ENCODE data around the gene ERBB4.
A peak's percentile ranks its signal among the peaks of the same experiment; 100 is the strongest.

Gene ERBB4

DNA sequence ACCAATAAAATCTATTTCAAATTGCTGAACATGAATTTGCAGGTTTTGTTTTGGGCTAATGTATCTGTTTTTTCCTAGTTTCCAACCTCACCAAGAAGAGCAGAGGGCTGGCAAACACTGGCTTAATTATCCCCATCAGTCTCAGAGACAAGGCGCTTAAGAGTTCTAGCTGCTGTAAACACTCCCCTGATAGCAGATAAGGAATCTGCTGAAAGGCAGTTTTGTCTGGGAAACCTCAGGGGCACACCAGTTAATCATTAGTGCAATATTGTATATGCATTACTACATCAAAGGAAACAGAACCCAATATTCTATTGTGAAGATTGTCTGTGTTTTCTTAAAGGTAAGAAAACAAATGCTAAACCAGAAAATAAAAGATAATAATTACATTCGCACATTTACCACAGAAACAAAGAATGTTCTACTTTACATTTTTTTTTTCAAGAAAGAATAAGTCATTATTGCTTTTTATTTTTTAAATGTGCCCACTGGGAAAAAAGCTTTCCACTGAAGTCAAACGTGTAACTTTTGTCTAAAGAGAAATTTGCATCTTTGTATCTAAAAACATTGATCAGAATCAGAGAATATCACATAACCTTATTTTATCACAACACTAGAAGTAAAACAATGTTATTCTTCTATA lies 179.1 kb downstream of the ERBB4 start:
- no peak for DNase-seq

GRCh38 chr2:212357606-212358005 lies 181.0 kb downstream of the ERBB4 start:
- no peak for DNase-seq

DNA sequence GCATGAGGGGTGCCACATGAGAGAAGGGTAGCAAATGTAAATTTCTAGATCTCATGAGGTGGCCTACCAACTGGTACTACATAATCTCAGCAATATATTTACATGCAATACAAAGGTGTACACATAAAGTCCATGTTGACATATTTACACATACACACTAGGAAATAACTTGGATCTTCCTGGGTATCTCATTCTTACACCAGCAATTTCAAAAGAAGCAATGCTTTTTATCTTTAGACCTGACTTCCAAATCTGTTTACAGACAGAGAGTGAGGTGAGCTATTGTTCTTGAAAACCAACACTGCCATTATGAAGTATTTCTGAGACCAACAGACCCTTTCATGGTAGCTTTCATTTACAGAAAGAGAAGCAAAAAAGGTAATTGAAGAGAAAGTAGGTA lies 184.2 kb downstream of the ERBB4 start:
- no peak for DNase-seq

DNA sequence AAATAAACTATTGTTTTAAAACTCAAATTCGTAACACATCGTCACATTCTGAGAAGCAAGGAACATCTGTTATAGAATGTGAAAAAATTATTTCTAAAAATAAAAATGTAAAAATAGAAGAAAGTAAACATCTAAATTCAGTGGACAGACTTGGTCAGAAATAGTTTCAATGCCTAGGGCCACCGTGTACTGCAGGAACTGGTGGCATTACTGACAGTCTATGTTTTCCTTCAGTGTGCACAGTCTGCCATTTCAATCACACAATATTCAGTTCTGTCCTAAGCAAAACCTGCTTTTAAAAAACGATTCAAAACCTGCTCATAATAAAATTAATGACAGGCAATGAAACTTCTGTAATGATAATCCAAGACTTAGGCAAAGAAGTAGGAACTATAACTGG lies 190.1 kb downstream of the ERBB4 start:
- DNase-seq, result no peak

- DNase-seq, result no peak
Measured at GRCh38 chr2:212346865-212347264, 191.7 kb downstream of the ERBB4 start.

DNA sequence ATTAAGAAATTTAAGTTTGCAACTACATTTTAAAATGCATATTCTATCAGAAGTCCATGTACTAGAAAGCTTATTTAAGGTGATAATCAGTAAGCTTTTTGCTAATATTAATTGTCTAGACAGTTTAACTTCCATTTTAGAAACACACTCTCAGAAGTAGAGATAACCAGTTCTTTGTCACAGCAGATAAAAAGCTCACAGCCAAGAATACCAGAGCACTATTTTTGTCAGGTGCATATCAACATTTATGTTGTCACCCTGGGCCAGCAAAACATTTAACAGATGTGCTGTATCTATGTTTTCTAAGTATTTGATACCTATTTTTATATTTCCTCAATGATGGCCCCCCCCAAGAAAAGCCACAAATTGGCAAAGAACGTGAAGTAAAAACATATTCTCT lies 192.6 kb downstream of the ERBB4 start:
- DNase-seq, result no peak

- DNase-seq, result no peak
Measured at GRCh38 chr2:212344131-212344530, 194.5 kb downstream of the ERBB4 start.

DNA sequence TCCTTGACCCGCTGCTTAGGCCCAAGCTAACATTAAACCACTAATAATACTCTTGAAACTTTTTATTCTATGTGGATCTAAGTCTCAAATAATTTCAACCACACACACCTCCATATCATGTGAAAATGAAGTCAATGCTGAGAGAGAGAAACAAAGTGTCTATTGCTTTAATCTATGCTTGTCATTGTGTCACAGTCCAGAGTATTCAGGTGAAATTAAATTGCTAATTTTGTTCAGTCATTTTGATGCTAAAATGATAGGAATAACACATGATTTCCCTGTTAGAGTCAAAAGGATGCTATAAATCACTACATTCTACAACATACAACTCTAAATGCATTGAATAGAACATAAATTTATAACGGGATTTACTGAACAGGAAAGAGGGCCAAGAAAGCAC lies 195.4 kb downstream of the ERBB4 start:
- DNase-seq, result no peak

- DNase-seq, result no peak
Measured at GRCh38 chr2:212337486-212338343, 200.9 kb downstream of the ERBB4 start.

- DNase-seq, result no peak
Measured at GRCh38 chr2:212337036-212337435, 201.6 kb downstream of the ERBB4 start.

- no peak for DNase-seq
Measured at GRCh38 chr2:212330263-212330662, 208.3 kb downstream of the ERBB4 start.

DNA sequence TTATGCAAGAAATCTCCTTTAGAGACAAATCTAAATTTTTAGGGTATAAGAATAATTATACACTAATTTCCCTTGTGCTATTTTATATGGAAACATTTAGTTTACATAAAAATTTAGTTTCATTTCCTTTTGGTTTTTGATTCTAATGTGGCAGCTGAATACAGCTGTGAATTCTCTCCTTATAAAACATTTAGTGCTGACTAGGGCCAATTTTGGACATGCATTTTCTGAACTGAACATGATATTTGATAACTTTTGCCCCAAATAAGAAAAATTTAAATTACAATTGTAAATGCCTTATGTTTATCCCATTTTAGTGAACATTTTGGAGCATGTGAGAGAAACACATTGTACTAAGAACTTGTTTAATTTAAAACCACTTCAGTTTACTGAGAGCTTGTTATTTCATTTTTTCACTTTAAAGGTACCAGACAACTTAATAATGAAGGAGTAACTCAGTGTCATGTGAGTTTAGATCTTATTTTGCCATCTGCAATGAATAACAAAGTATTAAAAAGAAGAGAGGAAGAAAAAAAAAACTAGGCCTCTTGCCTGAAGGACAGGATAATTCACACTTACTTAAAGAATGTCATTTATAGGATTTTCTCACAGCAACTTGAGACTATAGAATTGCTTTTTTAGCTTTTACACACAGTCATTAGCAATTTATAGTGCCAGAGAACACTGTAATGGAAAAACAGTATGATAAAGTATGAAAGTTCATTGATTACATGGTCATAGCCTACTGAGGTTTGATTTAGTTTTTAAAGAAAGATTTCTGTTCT lies 209.7 kb downstream of the ERBB4 start:
- no peak for DNase-seq

DNA sequence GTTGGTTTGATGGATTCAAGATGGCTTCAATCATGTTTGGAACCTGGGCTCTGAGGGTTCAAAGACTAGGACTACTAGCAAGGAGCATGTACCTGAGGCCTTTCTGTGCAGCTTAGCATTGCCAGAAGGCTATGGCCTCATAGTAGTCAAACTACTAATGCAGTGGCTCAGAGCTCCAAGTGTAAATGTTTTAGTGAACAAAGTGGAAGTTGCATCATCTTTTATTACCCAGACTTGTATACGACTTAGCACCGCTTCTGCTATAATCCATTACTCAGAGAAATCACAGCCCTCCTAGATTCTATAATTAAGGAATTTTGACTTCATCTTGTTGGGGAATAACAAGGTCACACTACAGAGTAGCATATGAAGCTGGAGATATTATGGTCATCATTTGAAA lies 210.5 kb downstream of the ERBB4 start:
- no peak for DNase-seq

GRCh38 chr2:212327171-212327809 lies 211.3 kb downstream of the ERBB4 start:
- no peak for DNase-seq

DNA sequence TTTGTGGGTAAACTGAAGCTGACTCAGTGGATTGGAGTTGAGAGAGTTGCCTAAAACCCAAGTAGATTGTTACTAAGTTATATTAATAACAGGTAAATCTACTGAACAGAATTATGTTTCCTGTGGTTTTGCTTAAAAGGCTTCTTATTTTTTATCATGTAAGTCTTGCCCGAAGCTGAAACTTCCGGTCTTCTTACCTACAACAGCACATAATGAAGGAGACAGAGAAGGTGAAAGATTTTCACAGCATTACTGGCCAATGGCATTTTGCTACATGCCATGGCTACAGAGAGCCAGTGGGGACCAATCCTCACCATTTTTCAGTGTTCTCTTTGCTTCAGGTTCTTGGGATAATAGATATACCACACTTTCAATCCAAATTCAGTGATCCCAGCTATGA lies 220.0 kb downstream of the ERBB4 start:
- no peak for DNase-seq

DNA sequence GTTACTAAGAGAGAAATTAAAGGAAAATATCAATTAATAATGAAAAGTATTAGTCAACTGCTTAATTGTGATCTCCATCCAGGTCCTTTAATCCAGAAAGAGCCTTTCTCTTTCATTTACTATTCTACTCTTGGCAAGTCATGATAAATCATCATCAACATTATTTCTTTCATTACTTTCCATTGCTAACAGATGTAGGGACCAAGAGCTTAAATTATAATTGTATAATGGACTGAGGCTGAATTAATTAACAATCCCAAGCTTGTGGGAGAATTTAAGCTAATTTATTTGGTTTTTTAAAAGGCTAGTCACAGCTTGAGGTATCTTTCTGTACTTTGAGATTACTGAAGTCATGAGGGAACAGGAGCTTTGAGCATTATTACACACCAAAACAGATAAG lies 223.9 kb downstream of the ERBB4 start:
- DNase-seq, result no peak

DNA sequence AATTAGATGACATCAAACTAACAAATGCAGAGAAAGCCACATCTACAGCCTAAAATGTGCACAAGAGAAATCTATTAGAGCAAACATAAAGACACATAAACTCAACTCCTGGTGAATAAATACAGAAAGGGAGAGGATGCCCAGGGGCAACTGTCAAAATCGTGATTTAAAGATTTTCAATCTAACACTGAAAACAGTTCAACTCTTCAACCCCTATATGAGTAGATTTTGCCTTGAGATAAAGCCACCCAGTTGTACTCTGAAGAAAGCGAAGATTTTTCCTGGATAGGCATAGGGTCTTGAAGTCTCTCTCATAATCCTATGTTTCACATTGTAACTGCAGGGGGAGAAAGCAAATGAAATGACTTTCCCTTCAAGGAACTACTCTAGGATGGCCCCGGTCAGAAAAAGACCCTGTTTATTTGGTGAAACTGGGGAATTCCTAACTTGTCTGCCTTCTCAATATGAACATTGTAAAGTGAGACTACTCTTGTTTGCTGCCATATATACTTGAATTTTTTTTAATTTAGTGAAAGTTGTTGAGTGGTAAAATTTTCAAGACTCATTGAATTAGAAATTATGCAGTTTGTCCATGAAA lies 226.7 kb downstream of the ERBB4 start:
- DNase-seq, result no peak

- no peak for DNase-seq
Measured at GRCh38 chr2:212299943-212300342, 238.7 kb downstream of the ERBB4 start.

DNA sequence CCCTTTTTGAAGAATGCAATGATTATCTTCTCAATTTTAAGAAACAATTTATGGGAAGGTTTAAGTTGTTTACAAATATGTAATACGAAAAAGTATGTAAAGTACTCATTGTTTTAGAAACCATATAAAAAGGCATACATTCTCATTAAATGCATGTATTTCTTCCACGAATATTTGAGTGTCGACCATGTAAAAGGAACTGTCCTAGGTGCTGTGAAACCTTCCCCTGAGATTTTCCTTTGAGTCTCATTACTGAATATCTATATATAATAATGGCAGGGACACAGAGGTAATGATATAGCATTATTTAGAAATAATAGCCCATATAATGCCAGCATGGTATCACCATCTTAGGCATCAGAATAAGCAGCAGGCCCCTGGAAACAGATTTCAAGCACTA lies 239.3 kb downstream of the ERBB4 start:
- DNase-seq, result no peak

- no peak for DNase-seq
Measured at GRCh38 chr2:212295571-212295970, 243.0 kb downstream of the ERBB4 start.

- DNase-seq, result peak; percentile 61
Measured at GRCh38 chr2:212294816-212295215, 243.8 kb downstream of the ERBB4 start.

DNA sequence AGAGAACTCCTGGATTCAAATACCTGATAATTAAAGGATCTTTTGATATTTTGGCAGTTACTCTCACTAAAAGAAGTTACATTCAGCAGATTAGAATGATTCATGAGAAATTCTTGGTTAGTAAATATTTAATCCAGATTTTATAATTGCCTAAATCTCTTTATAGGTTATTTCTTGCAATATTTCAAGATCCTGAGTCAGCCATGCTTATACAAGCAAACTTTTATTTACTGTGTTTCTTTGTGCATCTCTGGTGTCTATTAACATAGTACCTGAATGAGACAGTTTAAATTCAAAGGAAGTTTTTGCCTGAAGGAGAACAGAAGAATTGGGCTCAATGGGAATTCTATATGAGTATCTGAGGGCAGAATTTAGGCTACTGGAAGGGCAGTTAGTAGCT lies 249.3 kb downstream of the ERBB4 start:
- DNase-seq, result no peak

GRCh38 chr2:212288308-212288707 lies 250.3 kb downstream of the ERBB4 start:
- no peak for DNase-seq

All from NCI-H1417 treated with DMSO at 0.1 percent for 48 hours (cell line).